HG03175 (cell line): Measurements from ENCODE around the gene SPRR2G.
"Not testable (repeated sequence)": the region's sequence is repeated elsewhere in the genome, so short reads cannot be mapped to it uniquely, and the experiment has no call there.

Experiments
- ATAC-seq: cut with Tn5 transposase; IDR thresholded peaks from one replicate; pipeline ENCODE4 v1.9.1; 2021; ENCODE audit warnings: mild to moderate bottlenecking, moderate library complexity; ENCODE audit not compliant: unreplicated experiment

The SPRR2G gene

DNA sequence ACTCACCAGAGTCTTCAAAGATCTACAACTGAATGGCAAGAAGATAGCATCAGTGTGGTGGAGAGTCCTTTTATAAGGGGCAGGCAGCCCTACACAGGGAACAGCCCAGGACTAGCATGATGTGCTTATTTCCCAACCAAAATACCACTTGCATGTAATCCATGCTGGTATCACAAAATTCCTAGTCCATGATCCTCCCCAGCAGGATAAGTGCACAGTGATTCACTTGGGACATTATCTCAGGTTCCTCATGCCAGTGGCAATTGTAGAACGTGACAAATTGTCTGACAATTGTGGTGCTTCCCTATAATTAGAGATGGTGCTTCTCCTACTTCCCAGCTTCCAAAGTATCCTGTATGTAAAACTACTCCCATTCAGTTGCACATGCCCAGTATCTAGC is at the start of gene SPRR2G:
TSS of gene SPRR2G (minus strand) at position 45 of the 400 bp plus-strand sequence. CDS start 780 bp downstream, outside the sequence.
- no peak for ATAC-seq

DNA sequence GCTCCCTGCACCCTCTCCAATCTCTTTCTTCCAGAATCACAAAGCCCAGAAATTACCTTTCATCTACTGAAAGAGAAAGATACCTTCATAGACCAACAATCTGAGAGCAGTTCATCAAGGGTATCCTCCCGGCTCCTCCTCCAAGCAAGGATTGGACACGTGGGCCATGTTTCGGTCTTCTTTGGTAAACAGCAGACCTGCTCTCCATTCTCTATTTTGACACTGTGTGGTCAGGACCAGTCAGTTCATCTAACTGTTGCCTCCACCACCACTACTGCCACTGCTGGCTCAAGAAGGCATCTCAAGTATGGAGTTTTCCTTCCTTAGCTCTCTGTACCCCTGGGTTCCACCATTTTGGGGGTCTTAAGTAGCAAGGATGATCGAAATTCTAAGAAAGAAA is 44.5 kb upstream of the SPRR2G start:
- no peak for ATAC-seq

DNA sequence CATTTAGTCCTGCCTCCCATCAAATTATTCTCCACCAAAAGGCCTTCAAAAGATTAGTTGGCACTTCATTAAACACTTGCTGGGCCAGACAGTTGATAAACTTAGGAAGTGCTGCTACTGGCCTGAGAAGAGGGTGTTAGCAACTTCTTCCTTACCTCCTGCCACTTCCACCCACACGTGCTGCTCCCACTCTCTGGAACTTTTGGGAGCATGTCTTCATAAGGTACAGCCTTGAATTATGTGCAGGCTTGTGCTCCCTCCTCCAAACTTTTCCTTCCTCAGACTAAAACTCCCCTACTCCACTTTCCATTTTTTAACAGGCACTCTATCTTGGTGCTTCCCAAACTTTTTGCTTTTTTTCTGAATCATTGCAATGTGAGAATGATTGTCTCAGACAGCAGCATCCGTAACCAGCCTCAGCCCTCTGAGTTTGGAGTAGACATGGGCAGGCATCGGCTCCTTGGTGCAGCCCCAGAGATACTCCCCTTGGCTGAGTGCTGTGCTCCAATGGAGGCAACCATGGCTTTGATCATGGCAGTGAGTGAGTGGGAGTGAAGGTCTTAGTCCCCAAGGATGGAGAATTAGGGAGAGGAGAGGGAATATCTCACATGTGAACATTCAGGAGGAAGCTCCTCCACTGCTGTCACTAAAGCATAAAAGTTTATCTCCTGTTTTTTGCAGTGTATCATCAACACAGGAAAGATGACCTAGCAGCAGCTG is 43.8 kb upstream of the SPRR2G start:
- ATAC-seq: no peak

DNA sequence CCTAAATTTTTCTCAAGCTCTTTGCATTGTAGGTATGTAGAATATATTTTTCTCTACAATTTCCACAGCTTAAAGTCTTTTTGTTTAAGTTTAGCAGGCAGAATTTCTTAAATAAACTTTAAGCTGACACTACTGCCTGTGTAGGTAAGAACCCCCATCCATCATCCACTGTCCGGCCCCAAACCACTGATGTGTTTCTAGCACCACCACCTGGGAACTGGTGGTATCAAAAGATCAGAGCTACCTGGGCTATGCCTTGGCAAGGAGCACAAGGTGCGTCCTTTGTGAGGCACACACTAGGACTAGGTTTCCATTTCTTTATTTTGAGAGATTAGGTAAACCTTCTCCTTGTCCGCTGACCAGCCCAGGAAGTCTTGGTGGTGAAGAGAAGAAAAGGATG is 42.0 kb upstream of the SPRR2G start:
- no peak for ATAC-seq

DNA sequence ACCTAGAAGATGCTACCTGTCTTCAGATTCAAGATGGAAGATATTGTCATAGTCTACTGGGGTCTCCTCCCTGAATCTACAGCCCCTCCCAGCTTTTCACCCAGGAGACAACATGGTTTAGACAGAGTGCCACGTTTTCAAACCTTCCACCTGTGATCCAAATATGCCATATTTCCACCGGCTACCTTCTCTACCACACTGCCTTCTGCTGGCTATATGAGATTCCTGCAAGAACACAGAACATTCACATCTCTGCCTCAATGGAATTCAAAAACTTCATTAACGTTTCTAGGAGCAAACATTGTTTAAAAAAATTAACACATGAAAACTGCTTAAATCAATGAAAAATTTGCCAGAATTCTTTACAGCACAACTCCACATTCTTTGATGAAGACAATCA is 39.7 kb upstream of the SPRR2G start:
- ATAC-seq: no peak

DNA sequence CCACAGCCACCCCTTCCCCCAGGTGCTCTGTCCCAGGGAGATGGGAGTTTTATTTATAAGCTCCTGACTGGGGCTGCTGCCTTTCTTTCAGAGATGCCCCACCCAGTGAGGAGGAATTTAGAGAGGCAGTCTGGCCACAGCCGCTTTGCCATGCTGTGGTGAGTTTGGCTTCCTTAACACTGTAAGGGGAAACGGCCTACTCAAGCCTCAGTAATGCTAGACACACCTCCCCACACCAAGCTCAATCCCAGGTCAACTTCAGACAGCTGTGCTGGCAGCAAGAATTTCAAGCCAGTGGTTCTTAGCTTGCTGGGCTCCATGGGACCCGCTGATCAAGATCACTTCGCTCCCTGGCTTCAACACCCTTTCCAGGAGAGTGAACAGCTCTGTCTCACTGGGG is 37.6 kb upstream of the SPRR2G start:
- not testable (repeated sequence) for ATAC-seq

DNA sequence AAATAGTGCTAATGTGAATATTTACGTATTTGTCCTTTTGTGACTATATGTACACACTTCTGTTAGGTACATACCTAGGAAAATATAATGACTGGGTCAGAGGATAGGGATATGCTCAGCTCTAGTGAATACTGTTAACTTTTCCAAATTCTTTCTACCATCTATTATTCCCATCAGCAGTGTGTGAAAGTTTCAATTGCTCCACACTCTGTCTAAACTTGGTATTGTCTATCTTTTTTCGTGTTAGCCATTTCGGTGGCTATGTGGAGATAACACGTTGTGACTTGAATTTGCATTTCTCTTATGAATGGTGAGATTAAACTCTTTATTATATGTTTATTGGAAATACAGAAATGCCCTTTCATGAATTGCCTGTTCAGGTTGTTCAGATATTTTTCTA is 29.9 kb upstream of the SPRR2G start:
- no peak for ATAC-seq

DNA sequence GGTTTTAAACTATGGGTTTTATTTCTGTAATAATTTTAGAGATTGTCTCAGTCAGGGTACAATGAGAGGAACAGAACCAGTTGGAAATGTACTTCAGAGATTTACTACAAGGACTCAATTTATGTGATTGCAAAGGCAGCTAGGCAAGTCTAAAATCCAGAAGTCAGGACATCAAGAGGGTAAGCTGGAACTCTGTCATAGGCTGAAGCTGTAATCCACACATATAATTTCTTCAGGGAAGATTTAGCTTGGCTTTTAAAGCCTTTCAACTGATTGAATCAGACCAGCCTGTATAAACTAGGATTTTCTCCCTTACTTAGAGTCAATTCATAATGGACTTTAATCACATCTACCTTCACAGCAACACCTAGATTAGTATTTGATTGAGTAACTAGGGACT is 28.2 kb upstream of the SPRR2G start:
- ATAC-seq: no peak

DNA sequence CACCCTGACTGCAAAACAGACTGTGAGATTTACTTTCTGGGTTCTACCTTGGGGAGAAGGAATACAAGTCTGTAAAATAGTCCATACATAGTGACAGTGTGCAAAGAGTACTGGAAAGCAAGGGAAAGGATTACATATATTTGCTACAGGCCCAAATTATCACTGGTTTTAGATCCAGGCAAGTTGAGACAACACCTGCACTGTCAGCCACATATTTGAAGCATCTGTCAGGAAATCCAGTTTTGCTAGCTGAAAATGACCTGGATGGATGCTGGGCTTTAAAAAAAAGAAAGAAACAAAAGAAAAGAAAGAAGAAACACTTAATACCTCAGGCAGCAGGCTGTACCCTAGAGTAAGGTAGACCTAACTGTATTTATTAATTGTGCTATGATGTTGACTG is 23.9 kb upstream of the SPRR2G start:
- ATAC-seq: no peak

DNA sequence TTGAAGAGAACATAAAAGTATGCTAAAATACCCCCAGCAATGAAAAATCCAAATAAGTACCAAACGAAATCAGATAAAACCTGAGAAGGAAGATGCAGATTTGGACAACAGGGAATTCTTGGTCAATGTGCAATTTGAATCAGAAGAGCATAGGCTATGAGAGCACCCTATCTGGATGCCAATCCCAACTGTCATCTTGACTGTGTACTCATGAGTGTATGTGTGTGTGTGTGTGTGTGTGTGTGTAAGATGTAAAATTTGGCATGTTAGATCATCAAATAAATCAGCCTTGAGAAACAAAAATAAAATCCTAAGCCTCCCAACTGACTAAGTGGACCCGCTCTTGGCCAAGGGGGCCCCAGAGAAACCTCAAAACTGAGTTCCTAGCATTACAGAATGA is 18.0 kb upstream of the SPRR2G start:
- no peak for ATAC-seq

DNA sequence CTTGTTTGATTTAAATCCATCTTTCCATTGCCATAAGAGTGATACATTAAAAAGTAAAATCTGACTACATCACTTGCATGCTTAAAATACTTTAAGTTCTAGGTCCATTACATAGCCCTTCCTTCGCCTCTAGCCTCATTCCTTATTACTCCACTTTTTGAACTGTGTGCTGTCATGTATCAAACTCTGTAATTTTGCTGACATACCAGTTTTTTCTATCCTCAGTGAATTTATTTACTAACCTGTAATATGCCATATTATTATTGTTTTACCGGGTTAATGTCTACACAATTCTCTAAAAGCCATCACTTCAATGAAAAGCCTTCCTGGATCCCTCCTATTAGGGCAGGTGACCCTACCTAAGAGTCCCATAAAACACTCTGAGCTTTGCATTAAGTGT is 4.9 kb upstream of the SPRR2G start:
- ATAC-seq: no peak

DNA sequence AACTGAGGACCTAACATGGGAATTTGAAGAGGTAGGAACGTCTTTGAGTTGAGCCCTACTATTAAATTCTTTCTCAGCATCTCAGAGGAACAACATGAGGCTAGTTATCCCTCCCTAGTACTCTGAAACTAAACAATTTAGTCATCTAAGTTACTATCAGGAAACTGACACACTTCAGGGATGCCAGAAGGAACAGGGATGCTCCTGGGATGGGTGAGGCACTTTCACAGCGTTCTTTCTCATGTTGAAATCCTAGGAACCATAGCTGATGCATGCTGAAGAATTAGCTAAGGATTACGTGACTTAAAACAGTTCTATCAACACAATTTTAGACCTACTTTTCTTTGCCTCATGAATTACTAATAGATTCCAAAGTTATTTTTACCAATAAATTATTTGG is 1.8 kb upstream of the SPRR2G start:
- no peak for ATAC-seq

DNA sequence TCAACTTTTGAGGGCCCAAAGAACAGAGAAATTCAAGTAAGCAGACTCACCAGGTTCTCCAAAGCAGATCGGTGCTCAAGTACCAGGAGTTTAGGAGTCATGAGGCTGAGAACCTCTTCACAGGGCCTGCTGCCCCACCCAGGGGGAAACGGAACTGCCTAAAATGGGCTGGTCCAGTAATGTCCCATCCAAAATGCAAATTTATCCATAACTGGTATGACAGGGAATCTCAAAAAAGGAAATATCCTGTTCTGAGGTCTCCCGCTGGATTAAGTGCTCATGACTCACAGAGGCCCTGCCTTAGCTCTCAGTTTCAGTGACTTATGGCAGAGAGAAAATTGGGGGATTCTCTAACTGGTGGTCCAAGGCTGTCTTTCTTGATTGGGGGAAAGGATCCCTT is 9.3 kb downstream of the SPRR2G start:
- ATAC-seq: no peak

DNA sequence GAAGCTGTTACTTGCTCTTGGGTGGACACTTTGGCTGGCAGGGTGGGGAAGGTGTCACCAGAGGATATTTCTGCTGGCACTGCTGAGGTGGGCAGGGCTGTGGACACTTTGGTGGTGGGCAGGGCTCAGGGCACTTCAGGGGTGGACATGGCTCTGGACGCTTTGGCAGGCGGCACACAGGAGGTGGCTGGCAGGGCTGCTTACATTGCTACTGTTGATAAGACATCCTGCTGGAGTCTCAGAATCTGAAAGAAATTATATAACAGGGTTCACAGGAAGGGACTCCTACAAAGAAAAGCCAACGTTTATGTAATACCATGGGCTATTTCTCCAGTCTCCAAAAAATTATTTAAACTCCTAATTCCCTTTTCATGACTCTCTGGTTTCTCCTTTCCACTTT is 10.2 kb downstream of the SPRR2G start:
- no peak for ATAC-seq

DNA sequence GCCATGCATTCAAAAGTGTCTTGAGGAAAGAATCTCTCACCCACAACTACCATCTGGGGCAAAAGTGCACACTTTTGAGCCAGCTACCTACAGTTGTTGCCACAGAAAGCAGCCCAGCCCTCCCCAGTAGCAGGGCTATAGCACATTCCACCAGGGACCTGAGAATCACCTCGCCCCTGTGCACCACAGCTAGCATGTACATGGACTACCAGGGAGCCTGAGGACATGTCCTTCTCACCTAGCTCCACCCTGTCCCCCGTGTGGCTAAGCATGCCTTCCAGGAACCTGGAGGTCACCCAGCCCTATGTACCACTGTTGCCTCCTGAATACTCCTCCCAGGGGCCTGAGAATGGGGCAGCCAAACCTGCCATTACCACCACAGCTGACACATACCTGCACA is 16.9 kb downstream of the SPRR2G start:
- ATAC-seq: no peak

DNA sequence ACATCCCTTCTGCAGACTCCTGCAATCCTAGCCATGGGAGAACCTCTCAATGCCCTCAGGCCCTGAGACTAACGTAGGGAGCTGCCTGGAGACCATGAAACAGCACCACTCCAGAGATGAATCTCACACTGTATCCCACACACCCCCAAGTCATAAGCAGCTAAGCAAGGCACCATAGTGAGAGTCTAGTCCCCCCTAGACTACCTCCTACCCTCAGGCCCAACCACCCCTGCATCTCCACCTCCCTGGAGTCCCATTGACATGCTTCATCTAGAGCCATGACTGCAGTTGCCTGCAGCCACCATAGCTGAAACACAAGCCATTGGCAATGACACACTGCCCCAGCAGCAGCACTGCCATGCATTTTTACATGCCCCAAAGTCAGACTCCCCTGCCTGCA is 17.4 kb downstream of the SPRR2G start:
- ATAC-seq: no peak

DNA sequence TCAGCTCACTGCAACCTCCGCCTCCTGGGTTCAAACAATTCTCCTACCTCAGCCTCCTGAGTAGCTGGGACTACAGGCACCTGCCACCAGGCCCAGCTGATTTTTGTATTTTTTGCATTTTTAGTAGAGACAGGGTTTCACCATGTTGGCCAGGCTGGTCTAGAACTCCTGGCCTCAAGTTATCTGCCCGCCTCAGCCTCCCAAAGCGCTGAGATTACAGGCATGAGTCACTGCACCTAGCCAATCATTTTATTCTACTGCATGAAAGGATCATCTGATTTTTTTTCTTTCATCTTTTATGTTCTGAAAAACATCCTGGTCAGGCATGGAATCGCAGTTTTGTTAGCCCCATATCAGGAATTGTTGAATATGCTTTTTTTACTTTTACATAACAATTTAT is 22.0 kb downstream of the SPRR2G start:
- not testable (repeated sequence) for ATAC-seq

DNA sequence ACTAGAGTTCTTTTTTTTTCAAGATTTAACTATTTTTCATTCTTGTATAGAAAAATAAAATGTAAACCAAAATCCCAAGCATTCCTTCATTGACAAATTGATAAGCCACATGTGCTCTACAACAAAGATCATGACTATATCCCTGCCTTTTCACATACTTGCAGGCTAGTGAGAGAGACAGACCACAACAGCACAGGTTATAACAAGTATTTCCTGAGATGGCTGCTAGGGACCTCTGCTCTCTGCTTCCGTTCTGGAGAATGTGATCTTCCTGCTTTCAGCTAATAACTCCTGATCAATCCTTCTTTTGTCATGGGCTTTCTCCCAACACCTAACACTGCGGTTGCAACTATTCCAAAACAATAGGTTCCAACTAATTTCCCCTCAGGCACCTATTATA is 23.4 kb downstream of the SPRR2G start:
- no peak for ATAC-seq

DNA sequence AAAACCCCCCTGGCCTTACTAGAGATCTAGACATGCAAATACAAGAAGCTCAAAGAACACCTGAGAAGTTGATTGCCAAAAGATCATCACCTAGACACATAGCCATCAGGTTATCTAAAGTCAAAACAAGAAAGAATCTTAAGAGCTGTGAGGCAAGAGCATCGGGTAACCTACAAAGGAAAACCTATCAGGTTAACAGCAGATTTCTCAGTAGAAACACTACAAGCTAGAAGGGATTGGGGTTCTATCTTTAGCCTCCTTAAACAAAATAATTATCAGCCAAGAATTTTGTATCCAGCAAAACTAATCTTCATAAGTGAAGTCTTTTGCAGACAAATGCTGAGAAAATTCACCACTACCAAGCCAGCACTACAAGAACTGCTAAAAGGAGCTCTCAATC is 25.2 kb downstream of the SPRR2G start:
- ATAC-seq: no peak

DNA sequence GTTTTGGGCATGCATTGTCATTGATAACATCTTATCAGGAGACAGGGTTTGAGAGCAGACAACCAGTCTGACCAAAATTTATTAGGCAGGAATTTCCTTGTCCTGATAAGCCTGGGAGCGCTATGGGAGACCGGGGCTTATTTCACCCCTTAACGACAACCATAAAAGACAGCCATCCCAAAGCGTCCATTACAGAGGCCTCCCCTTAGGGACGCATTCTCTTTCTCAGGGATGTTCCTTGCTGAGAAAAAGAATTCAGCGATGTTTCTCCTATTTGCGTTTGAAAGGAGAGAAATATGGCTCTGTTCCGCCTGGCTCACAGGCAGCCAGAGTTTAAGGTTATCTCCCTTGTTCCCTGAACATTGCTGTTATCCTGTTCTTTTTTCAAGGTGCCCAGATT is 26.9 kb downstream of the SPRR2G start:
- not testable (repeated sequence) for ATAC-seq

DNA sequence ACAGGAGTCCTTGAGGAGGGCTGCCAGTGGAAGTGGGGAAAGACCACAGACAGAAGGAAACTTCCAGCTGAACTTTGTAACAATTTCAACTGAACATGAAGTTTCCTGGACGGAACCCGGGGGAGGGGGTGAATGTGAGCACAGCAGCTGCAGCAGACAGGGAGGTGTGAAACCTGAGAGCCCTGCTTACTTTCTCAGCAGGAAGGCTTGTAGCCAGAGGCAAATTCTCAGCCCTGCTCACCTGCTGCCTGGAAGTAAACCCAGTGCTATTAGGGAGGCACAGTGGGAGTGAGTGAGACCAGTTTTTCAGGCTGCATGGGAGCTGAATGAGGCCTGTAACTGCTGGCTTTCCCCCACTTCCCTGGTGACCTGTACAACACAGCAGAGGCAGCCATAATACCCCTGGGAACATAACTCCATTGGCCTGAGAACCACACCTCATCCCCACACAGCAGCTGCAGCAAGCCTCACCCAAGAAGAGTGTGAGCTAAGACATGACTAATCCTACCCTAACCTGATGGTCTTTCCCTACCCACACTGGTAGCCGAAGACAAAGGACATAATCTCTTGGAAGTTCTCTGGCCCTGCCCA is 27.8 kb downstream of the SPRR2G start:
- peak; percentile 45 for ATAC-seq

DNA sequence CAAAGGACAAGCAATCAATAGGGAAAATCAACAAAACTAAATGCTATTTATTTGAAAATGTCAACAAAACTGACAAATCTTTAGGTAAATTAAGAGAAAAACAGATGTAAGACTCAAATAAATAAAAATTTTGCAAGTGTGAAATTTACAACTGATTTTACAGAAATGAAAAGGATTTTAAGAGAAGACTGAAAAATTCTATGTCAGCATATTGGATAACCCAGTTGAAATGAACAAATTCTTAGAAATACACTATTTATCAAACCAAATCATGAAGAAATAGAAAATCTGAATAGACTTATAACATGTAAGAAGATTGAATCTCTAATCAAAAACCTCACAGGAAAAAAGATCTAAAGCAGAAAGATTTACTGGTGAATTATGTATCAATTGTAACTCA is 29.7 kb downstream of the SPRR2G start:
- ATAC-seq: no peak

DNA sequence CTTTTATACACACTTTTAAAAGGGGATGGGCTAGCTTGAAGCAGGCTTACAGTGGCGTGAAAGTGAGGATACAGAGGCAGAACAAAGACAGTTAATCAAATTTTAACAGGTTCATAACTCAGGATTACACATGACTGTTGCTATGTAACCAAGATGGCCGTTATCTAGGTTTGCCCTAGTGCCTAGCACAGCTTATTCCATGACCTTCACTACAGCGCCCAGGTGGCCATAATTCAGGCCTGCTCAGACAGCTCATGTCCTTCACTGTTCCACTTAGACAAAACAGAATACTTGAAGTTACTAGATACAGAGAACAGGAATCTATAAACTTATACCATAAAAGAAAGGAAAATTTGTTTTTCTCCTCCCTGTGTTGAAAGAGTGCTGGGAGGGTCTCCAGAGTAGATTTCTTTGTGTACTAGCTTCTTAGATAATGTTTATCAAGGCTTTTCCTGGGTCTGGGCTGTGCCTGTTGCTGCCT is 31.2 kb downstream of the SPRR2G start:
- no peak for ATAC-seq
